EL (cell line): ENCODE data around the gene FAM53B.

Experiments
- DNase-seq: peaks from one replicate; pipeline ENCODE4 v3.0.0-alpha.2; 2016

The FAM53B gene

DNA sequence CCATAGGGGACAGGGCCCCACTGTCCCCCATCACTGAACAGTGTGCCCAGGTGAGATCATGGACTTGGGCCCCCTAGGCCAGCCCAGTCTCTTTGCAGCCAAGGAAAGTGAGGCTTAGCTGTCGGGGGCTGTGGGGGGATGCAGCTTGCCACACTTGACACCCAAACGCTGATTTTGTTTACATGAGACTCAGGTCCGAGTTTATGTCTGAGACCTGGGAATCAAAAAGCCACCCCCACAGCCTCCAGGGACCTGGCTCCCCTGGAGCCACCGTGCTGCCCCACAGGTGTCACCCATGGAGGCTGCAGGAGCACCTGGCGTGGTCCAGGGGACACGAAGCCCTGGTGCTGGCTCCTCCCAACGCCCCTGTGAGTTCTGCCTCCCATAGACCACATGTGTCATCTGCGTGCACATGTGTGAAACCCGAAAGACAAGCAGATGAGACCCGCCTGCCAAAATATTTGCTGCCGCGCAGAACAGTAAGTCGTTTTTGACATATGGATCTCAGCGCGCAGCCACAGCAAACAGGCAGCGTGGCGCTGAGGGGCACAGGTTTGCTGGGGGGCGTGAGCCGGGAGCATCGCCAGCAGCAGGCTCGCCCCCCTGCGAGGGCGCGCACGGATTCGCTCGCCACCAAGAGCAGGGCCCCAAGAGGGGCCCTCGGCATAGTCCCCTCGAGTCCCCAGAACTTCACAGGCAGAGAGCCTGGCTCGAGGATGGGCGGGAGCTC is 170.3 kb downstream of the FAM53B start:
- DNase-seq, result no peak

DNA sequence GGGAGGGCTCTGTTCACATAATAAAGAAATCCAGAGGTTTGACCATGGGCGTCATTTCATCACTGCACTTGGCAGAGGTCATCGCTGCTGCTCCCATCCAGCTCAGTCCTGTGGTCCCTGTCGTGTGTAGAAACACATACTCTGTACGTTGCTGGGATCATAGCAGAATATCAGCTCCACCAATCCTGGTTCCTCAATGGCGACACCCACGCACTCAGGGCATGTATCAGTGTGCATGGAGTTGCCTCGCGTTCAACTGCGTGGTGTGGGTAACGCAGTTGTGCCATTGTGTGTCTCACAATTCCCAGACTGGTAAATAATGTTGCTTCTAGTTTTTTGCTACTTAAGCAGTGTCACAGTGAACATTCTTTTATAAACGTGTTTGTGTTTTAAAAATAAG is 171.4 kb downstream of the FAM53B start:
- no peak for DNase-seq

DNA sequence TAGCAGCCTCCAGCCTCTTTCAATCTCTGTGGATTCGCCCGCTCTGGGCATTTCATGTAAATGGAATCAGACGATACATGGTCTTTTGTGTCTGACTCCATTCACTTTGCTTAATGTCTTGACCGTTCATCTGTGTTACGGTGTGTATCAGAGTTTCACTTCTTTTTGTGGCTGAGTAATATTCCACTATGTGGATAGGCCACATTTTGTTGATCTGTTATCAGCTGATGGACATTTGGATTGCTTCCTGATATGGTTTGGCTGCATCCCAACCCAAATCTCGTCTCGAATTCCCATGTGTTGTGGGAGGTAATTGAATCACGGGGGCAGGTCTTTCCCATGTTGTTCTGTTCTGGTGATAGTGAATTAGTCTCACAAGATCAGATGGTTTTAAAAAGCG is 173.5 kb downstream of the FAM53B start:
- DNase-seq, result no peak

DNA sequence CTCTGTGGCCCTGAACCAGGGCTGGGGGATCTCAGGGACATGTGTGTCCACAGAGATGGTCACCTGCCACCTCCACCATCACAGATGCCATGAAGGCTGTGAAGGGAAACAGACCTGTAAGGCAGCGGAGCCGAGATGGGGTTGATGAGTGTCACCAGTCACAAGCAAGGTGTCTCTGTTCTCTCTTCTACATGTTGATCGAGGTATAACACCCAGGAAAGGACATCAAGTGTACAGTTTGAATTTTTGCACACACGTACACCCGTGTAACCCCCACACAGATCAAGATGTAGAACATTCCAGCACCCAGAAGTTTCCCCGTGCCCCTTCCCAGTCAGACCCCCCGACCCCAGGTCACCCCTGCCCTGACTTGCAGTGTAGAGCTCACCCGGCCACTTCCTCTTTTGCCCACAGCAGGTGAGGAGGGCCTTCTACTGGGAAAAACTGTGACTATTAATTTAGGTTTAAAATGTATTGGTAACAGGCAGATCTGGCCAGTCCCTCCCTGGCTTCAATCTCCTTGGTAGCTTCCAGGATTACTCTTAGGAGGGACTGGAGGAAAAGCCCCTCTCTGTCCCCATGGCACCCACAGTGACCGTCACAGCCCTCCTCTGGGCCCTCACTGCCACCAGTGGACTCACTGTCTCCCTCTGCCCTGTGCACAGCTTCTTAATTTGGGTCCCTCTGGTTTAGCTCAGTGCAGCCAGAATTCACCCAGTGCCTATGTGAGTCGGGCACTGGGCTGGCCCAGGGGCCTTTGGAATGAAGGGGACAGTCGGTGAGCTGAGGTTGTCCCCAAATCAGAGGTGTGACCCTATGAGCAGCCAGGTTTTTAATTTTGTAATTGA is 174.3 kb downstream of the FAM53B start:
- DNase-seq, result no peak
